HTR-8/SVneo (cell line): ENCODE data around the gene SUCLG1.
"Not testable (repeated sequence)": the region's sequence is repeated elsewhere in the genome, so short reads cannot be mapped to it uniquely, and the experiment has no call there.

ENCODE experiments used
- DNase-seq: peaks from one replicate; pipeline ENCODE4 v3.0.0; 2011; ENCODE audit warnings: low spot score, mixed read lengths; ENCODE audit not compliant: insufficient read length
- FAIRE-seq: peaks from 2 replicates; lab custom pipeline; 2011; peaks lifted over from hg19 to GRCh38; lab: Jason Lieb, UNC

The SUCLG1 gene

DNA sequence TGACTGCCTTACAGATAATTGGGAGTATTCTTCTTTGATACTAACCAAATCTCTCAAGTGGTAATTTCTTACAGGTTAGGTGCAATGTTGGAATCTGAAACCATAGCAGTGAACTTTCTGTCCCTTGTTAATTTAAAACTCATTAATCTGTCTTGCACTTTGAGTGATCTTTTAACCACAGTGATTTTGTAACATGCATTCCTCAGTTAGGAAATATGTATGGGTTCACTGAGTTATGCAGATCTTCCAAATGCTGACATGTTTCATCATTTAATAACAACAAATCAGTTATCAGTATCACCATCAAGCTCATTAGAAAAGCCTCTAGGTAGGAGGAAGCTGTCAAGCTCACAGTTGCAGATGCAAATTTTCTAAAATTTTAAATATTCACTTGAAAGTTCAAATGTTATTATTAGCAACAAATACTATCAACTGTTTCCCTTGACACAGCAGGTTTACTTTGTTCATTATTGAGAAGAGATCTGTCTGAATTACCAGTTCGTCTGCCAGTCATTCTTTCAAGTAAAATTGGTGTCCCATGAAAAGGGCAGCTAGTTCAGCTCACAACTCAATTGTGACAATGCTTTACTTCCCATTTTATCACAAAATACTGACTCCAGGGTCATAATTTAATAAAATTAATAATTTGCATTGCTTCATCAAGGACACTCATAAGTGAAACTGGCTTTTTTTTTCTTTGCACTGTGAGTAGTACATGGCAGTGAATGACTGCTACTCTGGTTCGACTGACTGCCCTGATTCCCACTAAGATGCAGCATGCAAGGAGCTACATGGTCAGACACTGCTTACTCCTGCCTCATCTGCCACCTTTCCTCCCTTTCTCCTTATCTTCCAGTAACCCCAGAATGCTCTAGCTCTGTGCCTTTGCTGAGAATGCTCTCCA lies 31.6 kb downstream of the SUCLG1 start:
- FAIRE-seq: no peak
- no peak for DNase-seq

DNA sequence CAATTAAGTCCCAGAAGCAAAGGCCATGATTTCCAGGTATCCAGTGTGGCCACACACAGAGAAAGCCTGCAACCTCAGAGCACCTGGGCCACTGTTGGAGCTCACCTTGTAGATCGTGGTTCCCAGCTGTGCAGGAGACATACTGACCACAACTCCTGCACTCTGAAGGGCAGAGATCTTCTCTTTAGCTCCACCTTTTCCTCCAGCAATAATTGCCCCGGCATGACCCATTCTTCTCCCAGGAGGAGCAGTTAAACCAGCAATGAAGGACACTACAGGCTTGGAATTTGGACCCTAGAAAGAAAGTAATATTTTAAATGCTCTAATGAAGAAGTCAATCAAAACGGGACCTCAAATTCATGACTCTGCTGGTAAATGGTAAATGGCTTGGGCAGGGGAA lies 33.8 kb downstream of the SUCLG1 start:
- no peak for DNase-seq
- no peak for FAIRE-seq

DNA sequence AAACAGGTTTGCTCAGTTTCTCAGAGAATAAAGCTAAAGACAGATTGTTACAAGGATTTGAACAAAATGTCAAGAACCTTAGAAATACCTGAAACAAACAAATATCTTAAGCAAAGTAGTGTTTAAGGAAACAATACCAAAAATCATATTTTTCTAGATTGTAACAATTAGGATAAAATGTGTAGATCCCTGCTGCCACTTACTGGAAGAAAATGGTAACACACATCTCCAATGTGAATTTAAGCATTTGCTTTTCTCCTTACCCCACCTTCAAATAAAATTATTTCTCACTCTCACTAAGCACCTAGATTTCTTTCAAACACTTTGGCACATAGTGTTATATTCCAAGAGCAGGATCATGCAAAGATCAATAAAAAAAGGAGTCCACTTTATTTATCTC lies 34.9 kb downstream of the SUCLG1 start:
- FAIRE-seq (no peak), DNase-seq (no peak)

DNA sequence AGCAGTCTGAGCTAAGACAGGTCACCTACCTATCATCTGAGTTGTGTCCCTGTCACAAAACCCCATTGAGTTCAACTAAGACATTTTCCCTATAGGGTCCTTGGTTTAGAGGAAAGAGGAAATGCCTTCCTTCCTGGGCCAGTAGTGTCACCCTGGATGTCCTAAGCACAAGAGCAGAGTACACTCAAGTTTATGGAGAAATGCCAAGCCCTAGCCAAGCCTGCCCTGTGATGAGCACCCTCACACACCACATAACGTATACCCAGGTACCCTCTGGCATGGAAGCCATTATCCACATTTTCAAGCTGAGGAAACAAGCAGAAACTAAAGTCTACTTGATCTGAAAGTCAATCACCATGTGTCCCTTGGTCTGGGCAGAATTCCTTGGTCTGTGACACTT lies 37.3 kb downstream of the SUCLG1 start:
- no peak for DNase-seq
- FAIRE-seq: no peak

DNA sequence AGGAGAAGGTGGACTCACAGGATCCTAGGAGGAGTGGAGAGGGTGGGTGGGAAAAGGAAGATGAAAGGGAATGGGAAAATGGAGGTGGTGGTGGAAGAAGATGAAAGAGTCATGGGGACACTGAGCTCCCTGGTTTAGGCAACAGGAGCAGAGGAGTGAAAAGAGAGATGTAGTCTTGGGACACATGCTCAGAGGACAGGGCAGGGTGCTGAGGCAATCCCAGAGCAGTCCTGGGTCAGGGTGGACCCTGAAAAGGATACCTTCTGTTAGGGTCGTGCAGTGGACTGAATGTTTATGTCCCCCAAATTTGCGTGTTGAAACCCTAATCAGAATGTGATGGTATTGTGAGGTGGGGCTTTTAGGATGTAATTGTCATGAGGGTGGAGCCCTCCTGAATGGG lies 37.9 kb downstream of the SUCLG1 start:
- DNase-seq (no peak), FAIRE-seq (no peak)

DNA sequence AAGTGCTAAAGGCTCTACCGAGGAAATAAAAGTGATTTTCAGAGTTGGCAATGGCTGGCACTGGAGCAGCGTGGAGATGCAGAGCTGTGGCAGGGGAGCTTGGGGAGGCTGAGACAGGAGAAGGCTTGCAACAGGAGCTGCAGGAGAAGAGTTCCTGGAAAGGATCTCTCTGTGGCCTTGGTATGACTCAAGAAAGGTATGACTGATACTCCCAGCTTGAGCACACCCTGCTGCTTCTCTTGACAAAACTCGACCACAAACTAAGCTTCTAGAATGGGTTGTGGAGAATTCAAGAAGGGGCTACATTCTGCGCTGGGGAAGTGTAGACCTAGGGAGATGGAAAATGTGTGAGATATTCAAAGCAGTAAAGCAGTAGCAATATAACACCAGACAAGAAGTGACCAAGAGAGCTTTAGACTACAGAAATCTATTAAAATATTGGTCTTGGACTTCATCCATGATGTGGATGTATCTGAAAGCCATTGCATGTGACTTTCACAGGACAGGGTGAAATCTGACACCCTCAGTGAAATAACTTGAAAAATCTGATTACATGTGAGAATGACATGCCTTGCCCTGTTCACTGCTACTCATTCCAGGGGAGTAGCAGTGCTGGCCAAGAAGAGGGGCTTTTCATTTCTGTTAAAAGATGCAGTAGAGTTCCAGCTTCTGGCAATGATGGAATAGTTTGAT lies 41.5 kb downstream of the SUCLG1 start:
- DNase-seq (no peak), FAIRE-seq (no peak)

DNA sequence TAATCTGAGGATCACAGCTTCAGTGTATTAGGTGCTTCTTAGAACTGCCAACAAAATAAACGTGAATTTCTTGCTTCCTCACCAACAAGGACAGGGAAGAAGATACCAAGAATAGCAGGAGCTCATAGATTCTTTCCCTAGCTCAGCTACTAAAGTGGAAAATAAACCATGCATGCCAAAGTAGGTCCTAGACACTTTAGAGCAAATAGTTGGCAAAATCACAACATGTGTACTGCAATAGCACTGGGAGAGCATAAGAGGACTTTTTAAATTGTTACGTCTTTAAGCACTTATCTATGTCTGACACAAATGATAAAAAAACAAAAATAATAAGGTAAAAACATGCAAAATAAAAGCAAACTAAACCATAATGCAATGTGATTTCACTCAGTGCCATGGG lies 49.5 kb downstream of the SUCLG1 start:
- DNase-seq (no peak), FAIRE-seq (no peak)

DNA sequence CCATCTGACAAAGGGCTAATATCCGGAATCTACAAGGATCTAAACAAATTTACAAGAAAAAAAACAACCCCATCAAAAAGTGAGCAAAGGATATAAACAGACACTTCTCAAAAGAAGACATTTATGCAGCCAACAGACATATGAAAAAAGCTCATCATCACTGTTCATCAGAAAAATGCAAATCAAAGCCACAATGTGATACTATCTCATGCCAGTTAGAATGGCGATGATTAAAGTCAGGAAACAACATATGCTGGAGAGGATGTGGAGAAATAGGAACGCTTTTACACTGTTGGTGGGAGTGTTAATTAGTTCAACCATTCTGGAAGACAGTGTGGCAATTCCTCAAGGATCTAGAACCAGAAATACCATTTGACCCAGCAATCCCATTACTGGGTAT lies 57.0 kb downstream of the SUCLG1 start:
- not testable (repeated sequence) for DNase-seq, FAIRE-seq

DNA sequence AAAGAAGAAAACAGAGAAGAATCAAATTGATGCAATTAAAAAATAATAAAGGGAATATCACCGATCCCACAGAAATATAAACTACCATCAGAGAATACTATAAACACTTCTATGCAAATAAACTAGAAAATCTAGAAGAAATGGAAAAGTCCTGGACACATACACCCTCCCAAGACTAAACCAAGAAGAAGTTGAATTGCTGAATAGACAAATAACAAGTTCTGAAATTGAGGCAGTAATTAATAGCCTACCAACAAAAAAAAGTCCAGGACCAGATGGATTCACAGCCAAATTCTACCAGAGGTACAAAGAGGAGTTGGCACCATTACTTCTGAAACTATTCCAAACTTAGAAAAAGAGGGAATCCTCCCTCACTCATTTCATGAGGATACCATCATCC lies 59.2 kb downstream of the SUCLG1 start:
- not testable (repeated sequence) for DNase-seq, FAIRE-seq

DNA sequence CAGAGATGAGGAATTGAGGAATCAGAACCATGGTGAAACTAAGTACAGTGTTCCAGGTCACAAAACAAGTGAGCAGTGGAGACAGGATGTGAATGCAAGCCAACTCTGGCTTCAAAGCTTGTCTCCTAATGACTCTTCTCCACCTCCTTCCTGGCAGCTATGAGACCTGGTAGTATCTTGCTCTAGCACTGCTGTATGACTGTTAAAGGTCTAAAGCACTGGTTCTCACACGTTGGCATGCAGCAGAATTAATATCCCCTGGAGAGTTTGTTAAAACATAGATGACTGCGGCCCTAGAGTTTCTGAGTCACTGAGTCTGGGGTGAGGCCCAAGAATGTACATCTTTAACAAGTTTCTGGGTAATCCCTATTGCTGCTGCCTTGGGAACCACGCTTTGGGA lies 63.3 kb downstream of the SUCLG1 start:
- no peak for DNase-seq

DNA sequence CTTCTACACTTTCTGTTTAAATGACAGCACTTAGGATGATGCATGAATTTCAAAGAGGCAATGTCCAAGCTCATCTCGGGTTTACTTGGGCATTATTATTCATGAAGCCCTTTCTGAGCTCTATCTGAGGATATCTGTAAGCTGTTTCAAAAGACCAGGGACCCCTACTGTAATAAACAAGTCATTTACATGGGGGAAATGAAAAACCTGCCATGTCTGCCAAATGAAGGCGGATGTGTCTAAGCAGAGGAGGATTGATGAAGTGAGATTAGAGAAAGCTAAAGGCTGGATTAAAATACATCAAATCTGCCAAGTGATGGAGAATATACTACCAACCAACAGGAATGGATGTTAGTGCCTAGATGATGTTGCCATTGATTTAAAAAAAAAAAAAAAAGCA lies 64.5 kb downstream of the SUCLG1 start:
- FAIRE-seq (no peak), DNase-seq (no peak)

More for the DNA sequence above, 63.3 kb downstream of the SUCLG1 start:
- FAIRE-seq: no peak

DNA sequence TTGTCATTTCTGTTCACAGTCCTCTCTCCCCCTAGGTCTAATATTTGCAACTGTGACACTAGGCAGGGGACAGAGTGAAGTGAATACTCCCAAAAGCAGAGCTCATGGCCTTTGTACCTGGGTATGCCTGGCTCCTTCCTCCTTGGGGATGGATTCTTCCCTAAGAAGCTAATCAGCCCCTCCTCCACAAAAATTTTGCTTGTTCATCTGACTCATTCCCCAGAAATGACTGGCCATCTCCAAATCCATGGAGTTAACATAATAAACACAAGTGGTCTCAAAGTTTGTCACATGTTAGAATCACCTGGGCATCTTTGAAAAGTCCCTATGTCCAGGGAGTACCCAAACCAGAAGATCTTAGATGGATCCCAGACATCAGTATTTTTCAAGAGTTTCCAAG lies 65.3 kb downstream of the SUCLG1 start:
- FAIRE-seq: no peak
- DNase-seq: no peak

DNA sequence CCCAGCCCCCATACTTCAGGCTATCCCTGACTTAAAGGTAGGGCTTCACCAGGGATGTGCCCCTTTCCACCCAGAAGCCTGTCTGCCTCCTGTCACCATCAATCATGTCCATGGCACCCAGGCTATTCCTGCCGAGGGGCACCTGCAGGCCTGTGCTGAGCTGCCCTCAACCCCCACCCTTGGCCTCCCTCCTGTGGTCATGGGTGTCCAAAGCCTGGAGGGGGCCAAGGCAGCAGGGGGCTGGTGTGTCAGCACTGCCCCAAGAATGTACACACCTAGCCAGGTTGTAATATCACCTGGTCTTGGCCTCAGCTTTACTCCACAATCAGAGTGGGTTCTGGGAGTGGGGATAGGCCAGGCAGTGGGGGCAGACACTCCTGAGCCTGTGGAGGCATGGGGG lies 69.3 kb downstream of the SUCLG1 start:
- FAIRE-seq (peak; percentile 78), DNase-seq (no peak)

DNA sequence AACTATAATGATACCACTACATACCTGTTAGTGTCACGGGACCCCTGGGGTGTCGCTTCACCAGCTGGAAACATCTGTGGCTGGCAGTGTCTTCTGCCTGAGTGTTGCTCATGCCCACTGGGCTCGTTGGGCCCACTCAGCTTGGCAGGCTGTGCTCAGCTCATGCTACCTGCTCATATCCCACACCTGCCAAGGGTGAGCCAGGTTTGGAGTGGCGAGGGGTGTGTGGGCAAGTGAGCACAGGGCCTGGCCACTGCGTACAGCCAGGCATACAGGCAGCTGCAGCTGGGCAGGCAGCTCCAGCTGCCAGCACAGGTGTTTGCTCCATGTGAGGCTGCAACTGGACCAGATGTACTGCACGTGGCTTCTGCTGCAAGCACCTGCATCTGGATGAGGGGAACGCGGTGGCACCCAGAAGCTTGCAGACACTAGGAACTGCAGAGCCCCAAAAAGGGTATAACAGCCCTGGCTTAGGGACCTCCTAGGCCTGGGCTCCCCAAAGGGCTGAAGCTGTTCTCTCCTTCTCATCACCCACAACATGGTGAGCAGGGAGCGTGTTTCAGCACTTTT lies 70.1 kb downstream of the SUCLG1 start:
- DNase-seq (no peak), FAIRE-seq (no peak)

DNA sequence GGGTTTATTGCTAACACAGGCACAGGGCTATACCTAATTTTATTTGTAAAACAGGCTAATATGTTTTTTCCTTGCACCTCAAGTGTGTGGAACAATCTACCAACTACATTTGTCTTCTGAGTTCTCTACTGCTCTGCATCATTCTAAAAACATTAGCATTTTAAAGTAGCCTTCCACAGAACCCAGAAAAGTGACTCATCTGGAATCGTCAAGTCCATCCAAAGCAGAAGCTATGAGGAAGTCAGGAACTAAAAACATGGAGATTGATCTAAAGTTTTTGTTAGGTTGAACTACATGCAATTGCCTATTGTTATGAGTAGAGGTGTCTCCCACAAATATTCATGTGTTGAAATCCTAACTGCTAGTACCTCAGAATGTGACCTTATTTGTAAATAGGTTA lies 70.9 kb downstream of the SUCLG1 start:
- FAIRE-seq (peak; percentile 52), DNase-seq (no peak)

DNA sequence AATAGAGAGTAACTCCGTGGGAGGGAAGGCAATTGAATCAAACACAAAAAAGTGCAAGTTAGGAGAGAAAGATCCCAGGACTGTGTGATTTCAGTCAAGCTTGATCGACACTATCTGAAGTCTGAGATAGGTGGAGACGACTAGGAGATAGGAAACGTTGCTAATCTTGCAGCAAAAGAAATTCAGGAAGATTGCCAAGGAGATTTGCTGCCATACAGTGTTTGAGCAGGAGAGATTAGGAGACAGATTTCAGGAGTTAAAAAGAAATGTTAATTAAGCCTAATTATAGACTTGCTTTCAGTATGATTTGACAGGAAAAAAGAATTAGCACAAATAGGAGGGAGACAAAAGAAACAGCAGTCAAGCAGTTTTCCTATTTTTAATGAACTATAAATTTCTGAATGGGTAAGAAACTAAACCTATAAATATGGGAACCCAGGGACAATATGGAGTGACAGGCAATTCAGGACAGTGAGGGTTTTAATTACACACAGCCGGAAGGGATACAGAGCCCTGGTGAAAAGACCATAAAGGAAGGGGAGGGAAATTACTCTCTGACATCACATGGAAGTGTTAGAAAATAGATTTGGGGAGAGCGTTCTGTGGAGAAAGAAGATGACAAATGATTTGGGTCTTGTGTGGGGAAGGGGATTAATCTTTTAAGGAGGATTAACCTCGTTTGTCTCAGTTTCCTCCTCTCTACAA lies 72.6 kb downstream of the SUCLG1 start:
- DNase-seq (no peak), FAIRE-seq (no peak)

DNA sequence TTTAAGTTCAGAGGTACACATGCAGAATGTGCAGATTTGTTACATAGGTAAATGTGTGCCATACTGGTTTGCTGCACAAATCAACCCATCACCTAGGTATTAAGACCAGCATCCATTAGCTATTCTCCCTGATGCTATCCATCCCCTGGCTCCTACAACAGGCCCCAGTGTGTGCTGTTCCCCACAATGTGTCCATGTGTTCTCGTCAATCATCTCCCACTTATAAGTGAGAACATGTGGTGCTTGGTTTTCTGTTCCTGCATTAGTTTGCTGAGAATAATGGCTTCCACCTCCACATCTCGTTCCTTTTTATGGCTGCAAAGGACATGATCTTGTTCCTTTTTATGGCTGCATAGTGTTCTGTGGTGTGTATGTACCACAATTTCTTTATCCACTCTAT lies 75.8 kb downstream of the SUCLG1 start:
- DNase-seq (no peak), FAIRE-seq (no peak)

DNA sequence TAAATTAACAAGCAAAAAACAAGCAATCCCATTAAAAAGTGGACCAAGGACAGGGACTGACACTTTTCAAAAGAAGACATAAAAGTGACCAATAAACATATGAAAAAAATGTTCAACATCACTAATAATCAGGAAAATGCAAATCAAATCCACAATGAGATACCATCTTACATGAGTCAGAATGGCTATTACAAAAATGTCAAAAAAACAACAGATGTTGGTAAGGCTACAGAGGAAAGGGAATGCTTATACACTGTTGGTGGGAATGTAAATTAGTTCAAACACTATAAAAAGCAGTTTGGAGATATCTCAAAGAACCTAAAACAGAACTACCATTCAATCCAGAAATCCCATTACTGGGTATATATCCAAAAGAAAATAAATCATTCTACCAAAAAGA lies 78.2 kb downstream of the SUCLG1 start:
- DNase-seq: no peak
- no peak for FAIRE-seq

DNA sequence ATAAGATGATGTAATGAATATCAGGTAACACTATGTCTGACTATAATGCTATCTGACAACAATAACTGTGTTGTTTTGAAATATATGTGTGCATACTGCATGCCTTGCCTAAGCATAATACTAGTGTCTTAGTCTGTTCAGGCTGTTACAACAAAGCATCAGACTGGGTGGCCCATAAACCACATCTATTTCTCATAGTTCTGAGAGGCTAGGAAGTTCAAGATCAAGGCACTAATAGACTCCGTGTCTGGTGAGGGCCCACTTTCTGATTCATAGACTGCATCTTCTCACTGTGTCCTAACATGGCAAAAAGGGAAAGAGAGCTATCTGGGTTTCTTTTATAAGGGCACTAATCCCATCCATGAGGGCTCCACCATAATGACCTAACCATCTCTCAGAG lies 80.1 kb downstream of the SUCLG1 start:
- no peak for FAIRE-seq

DNA sequence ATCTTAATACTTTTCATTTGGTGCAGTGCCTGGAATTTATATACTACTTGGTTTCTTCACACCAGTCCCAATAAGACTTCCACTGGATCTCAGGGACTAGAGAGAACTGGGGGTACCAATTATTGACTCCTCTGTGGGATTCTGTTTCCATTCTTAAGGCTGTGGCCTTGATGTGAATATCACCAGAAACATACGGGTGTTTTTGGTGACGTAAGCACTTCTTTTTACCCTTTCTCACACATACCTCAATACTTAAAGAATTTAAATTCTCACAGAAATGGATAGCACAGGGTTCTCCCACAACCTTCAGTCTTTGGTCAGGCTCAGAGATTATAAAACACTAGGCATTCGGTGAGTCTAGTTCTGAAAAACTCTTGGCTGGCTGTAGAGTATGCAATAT lies 84.1 kb downstream of the SUCLG1 start:
- no peak for FAIRE-seq
- DNase-seq: no peak

More for the DNA sequence above, 80.1 kb downstream of the SUCLG1 start:
- DNase-seq: no peak

DNA sequence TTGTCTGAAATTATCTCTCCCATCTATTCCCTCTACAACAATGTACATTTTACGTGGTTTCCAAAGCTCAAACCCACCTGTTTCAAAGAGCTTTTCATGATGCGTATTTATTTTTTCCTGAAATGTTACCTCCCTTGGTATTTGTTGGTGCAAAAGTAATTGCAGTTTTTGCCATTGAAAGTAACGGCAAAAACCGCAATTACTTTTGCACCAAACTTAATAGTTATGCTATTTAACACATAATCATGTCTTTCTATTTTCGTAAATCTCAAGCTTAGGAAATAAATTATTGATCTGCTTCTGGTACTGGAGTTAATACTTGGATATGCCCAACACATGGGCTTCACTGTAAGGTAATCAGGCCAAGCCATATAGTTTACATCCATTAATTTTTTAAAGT lies 85.2 kb downstream of the SUCLG1 start:
- DNase-seq (no peak), FAIRE-seq (no peak)
